OCI-LY7 (cell line): ENCODE data around the gene MYBPC2. TPM values are rescaled to one million over a fixed set of nuclear protein-coding genes. Genes with fewer than 3 reads are reported as not detected.

Source experiments
- BruUV-seq: library from RNA; stranded (reverse); fragments of 400-500 nt; replicated peaks from 2 replicates; lab custom pipeline; 2021; lab: Mats Ljungman, UMichigan
- CTCF ChIA-PET: fragments of 300-600 bp; sonication (Branson Sonifier 250); formaldehyde crosslinking; loops from one replicate; lab custom pipeline; 2022; ENCODE audit warnings: antibody characterized with exemption; ENCODE audit not compliant: unreplicated experiment; lab: Charles Lee
- POLR2A ChIA-PET: fragments of 300-600 bp; sonication (Branson Sonifier 250); formaldehyde crosslinking; loops from one replicate; lab custom pipeline; 2022; ENCODE audit warnings: antibody characterized with exemption; lab: Charles Lee
- DNase-seq: peaks from one replicate; pipeline ENCODE4 v3.0.0-alpha.2; 2015; ENCODE audit warnings: low spot score
- H2AFZ ChIP-seq: fragments of 200-600 bp; sonication (generic), shearing (Covaris generic); 2 replicates; pipeline ENCODE4 v1.6.1; 2014; ENCODE audit warnings: mild to moderate bottlenecking, antibody characterized with exemption, low read length, moderate library complexity
- H3K27ac ChIP-seq: fragments of 200-600 bp; sonication (generic); 2 replicates; pipeline ENCODE4 v1.5.1; 2014; ENCODE audit warnings: mixed run types, low read depth, mild to moderate bottlenecking, moderate library complexity, low read length, inconsistent platforms; ENCODE audit not compliant: poor library complexity, severe bottlenecking
- H3K36me3 ChIP-seq: fragments of 200-600 bp; sonication (generic); 2 replicates; pipeline ENCODE4 v1.6.1; 2014; ENCODE audit warnings: mild to moderate bottlenecking, antibody characterized with exemption, low read length, moderate library complexity, mixed read lengths; ENCODE audit not compliant: insufficient read depth
- H3K4me1 ChIP-seq: fragments of 200-600 bp; sonication (generic); 2 replicates; pipeline ENCODE4 v1.5.1; 2014; ENCODE audit warnings: mild to moderate bottlenecking, low read length; ENCODE audit not compliant: insufficient read depth, poor library complexity, severe bottlenecking
- H3K4me2 ChIP-seq: fragments of 200-600 bp; sonication (generic); 2 replicates; pipeline ENCODE4 v1.6.1; 2014; ENCODE audit warnings: mild to moderate bottlenecking, low read length
- H3K4me3 ChIP-seq: fragments of 200-600 bp; sonication (generic); 2 replicates; pipeline ENCODE4 v1.5.1; 2014; ENCODE audit warnings: mild to moderate bottlenecking, low read depth, low read length; ENCODE audit not compliant: poor library complexity, severe bottlenecking
- H3K79me2 ChIP-seq: fragments of 200-600 bp; sonication (generic); 2 replicates; pipeline ENCODE4 v1.6.1; 2016; ENCODE audit warnings: low read depth, mild to moderate bottlenecking, low read length, moderate library complexity, mixed read lengths; ENCODE audit not compliant: insufficient read depth
- H3K9me2 ChIP-seq: fragments of 200-600 bp; sonication (generic); 2 replicates; pipeline ENCODE4 v1.6.1; 2016; ENCODE audit warnings: mild to moderate bottlenecking, low read length, mixed read lengths; ENCODE audit not compliant: insufficient read depth
- H3K9me3 ChIP-seq: fragments of 200-600 bp; sonication (generic); 2 replicates; pipeline ENCODE4 v1.6.1; 2014; ENCODE audit warnings: mild to moderate bottlenecking, mixed run types, low read length, mixed read lengths
- H4K20me1 ChIP-seq: fragments of 200-600 bp; sonication (generic); 2 replicates; pipeline ENCODE4 v1.6.1; 2014; ENCODE audit warnings: mild to moderate bottlenecking, antibody characterized with exemption, low read length, moderate library complexity, mixed read lengths; ENCODE audit not compliant: insufficient read depth
- EZH2phosphoT487 ChIP-seq: fragments of 200-600 bp; sonication (generic); IDR thresholded peaks from 2 replicates; pipeline ENCODE4 v1.6.1; 2018; ENCODE audit warnings: low read depth, borderline replicate concordance, mild to moderate bottlenecking, mixed run types, antibody characterized with exemption, low read length, moderate library complexity, mixed read lengths
- intact Hi-C: fragments of 100-400 bp; cut with micrococcal nuclease; formaldehyde crosslinking; loops from one replicate; pipeline ENCODE4 v1.10.0; 2022; ENCODE audit not compliant: unreplicated experiment
- total RNA-seq, 2 experiments: library from RNA; depleted of rRNA in 1 of 2; stranded (reverse); fragments of >200 nt in 1 of 2; shearing (Covaris generic) in 1 of 2; gene quantifications; 2 replicates each; pipeline ENCODE4 v1.2.3, GENCODE V29; 2014 to 2022
- TF ChIP-seq, protein P1 (sequence below): fragments of 200-600 bp; sonication (generic); conservative IDR thresholded peaks from 2 replicates; pipeline ENCODE4 v1.5.1; 2014; ENCODE audit warnings: mild to moderate bottlenecking, antibody characterized with exemption, low read length, moderate library complexity, mixed read lengths

MYBPC2 gene
- total RNA-seq, 2 experiments from 2014 or later: 15.4 to 28.2 TPM

DNA sequence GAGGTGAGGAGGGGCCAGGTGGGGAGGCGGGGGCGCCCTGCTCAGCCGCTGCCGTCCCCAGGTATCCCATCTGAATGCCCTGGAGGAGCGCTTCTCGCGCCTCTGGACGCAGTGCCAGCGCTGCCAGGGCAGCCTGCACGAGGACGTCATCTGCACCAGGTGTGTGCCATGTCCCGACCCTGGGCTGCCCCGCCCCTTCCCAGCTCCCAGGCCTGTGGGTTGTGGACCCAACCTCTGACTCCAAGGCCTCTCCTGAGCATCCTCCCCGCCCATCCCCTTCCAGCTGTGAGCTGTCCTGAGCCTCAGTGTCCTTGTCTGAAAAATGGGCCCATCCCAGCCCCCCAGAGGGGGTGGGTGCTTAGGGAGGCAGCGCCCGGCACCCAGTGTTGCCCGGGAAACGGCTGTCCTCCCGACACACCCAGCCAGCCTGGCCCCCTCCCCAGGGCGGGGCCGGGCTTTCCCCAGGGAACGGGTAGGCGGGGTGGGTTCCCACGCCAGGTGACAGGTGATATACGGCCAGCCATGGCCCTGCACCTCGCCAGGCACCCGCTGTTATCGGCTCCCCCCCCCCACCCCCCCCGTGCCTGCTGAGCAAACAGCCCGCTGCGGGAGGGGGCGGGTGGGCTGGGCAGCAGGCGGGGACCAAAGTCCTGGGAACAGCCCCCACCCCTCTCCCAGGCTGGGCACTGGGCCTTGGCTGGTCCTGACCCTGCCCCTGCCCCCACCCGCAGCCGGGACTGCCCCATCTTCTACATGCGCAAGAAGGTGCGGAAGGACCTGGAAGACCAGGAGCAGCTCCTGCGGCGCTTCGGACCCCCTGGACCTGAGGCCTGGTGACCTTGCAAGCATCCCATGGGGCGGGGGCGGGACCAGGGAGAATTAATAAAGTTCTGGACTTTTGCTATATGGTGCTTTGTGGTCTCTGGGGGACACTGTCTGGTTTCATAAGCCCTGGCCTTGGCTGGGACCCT lies 15.3 kb upstream of the MYBPC2 start:
- CTCF ChIA-PET: no interaction called here
- Histone ChIP-seq H3K4me1 (peaks cover 61% of the 10 kb centered on the region), H3K79me2 (peaks cover 41% of the 10 kb centered on the region), H4K20me1 (no peaks in the 10 kb centered on the region; the same call in 1 of the 2 replicates), H3K27ac (peak overlapping the region; percentile 98), H3K4me2 (peak overlapping the region; percentile 92), H3K9me3 (peaks cover 5% of the 10 kb centered on the region; the same call in 1 of the 2 replicates), H3K9me2 (no peaks in the 10 kb centered on the region), H2AFZ (no peak overlapping the region), H3K4me3 (peak overlapping the region; percentile 80), H3K36me3 (peaks cover 56% of the 10 kb centered on the region)
- no TSS peak for BruUV-seq
- intact Hi-C loops: loop anchor here (1.0 kb wide), 1 partner anchor 14 kb away; no protein-coding TSS in a partner anchor
- POLR2A ChIA-PET: no interaction called here
- peak; percentile 60 for DNase-seq
- no peak for TF ChIP-seq EZH2phosphoT487
- TF ChIP-seq, protein P1, sequence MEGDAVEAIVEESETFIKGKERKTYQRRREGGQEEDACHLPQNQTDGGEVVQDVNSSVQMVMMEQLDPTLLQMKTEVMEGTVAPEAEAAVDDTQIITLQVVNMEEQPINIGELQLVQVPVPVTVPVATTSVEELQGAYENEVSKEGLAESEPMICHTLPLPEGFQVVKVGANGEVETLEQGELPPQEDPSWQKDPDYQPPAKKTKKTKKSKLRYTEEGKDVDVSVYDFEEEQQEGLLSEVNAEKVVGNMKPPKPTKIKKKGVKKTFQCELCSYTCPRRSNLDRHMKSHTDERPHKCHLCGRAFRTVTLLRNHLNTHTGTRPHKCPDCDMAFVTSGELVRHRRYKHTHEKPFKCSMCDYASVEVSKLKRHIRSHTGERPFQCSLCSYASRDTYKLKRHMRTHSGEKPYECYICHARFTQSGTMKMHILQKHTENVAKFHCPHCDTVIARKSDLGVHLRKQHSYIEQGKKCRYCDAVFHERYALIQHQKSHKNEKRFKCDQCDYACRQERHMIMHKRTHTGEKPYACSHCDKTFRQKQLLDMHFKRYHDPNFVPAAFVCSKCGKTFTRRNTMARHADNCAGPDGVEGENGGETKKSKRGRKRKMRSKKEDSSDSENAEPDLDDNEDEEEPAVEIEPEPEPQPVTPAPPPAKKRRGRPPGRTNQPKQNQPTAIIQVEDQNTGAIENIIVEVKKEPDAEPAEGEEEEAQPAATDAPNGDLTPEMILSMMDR: no peak

DNA sequence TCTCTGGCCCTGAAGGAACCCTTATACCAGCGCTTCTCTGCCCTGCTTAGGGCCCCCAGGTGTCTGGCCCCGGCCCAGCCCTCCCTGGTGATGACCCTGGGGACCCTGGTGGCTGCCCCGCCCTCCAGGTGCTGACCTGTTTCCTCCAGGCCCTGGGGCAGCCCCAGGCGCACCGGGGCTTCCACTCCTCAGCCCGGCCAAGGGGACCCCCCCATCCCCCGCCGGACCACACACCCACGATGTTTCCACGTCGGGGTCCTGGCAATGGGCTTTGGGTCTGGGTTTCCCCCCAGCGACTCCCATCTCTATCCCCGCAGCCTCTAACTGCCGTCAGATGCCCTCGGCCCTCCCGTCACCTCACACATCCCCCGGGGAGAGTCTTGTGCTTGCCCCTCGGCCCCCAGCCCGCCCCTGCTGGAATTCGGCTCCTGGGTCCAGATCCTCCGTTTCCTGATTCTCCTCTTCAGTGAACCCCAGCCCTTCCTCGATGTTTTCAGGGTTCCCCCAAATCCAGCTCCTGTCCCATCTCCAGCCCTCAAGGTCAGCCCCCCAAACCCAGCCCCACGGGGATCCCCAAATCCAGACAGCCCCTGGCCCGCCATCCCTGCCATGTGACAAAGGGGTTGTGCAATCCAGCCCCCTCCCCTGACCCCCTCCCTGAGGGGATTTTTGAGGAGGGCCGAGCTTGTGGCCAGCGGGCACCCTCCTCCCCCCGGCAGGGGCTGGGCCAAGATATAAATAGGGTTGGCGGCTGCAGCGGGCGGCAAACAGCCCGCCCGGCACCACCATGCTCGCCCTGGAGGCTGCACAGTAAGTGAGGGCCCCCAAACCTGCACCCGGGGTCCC lies 14.3 kb upstream of the MYBPC2 start, which contains the start of gene SPIB:
Gene SPIB (plus strand): TSS at position 763 of the 846 bp plus-strand sequence. CDS start 25 bp downstream, at position 788.
- POLR2A ChIA-PET: interaction anchor here (1.0 kb wide), 1 partner anchor 89 kb away, joined by 3 read pairs; the partner anchor contains the start of gene KCNC3

More for the DNA sequence above, 14.3 kb upstream of the MYBPC2 start, which contains the start of gene SPIB:
- peaks cover 66% of the 10 kb centered on the region for H3K4me1 ChIP-seq
- peak within 1 kb of the TSS; percentile 80 for H3K4me3 ChIP-seq
- peak within 1 kb of the TSS; percentile 92 for H3K4me2 ChIP-seq
- H4K20me1 ChIP-seq: no peaks in the 10 kb centered on the region; the same call in 1 of the 2 replicates
- no TSS peak for BruUV-seq
- peak; percentile 75 for DNase-seq
- H3K79me2 ChIP-seq: peaks cover 41% of the 10 kb centered on the region
- H3K36me3 ChIP-seq: peaks cover 56% of the 10 kb centered on the region
- H3K9me2 ChIP-seq: no peaks in the 10 kb centered on the region
- CTCF ChIA-PET: no interaction called here
- peak within 1 kb of the TSS; percentile 91 for H3K27ac ChIP-seq
- TF ChIP-seq EZH2phosphoT487: no peak
- TF ChIP-seq, protein P1: no peak
- H3K9me3 ChIP-seq: peaks cover 5% of the 10 kb centered on the region; the same call in 1 of the 2 replicates
- H2AFZ ChIP-seq: no peak within 1 kb of the TSS
- intact Hi-C loops: loop anchor here (1.0 kb wide), 1 partner anchor 13 kb away; no protein-coding TSS in a partner anchor
